SK-N-SH treated with all-trans-retinoic acid at 6 μM for 48 hours (cell line): Measurements from ENCODE around the gene FNDC3A.
"Not testable (repeated sequence)": the region's sequence is repeated elsewhere in the genome, so short reads cannot be mapped to it uniquely, and the experiment has no call there.

ENCODE experiments used
- ATAC-seq: fragments of 200-7000 bp; cut with Tn5 transposase; 3 replicates; pipeline ENCODE4 v1.9.1; 2020; ENCODE audit warnings: mild to moderate bottlenecking, moderate library complexity
- ARNTL ChIP-seq: fragments of 450-650 bp; formaldehyde crosslinking; IDR thresholded peaks from 2 replicates; pipeline ENCODE4 v1.5.0; 2020; ENCODE audit warnings: low read depth, mild to moderate bottlenecking, moderate library complexity, borderline replicate concordance
- BACH2 ChIP-seq: fragments of 250-450 bp; sonication (Bioruptor Pico); IDR thresholded peaks from 2 replicates; pipeline ENCODE4 v1.9.0; 2021; ENCODE audit warnings: mild to moderate bottlenecking, borderline replicate concordance
- CREB5 ChIP-seq: fragments of 250-450 bp; sonication (Bioruptor Pico); IDR thresholded peaks from 2 replicates; pipeline ENCODE4 v1.5.1; 2020; ENCODE audit warnings: low read depth, mild to moderate bottlenecking, moderate library complexity
- CSDC2 ChIP-seq: fragments of 250-450 bp; sonication (Bioruptor Pico); IDR thresholded peaks from 2 replicates; pipeline ENCODE4 v1.5.0; 2020; ENCODE audit warnings: mild to moderate bottlenecking, moderate library complexity
- GLIS3 ChIP-seq: fragments of 250-450 bp; sonication (Bioruptor Pico); IDR thresholded peaks from 2 replicates; pipeline ENCODE4 v1.5.0; 2020; ENCODE audit warnings: mild to moderate bottlenecking, moderate library complexity
- ISL1 ChIP-seq: fragments of 250-450 bp; sonication (Bioruptor Pico); IDR thresholded peaks from 2 replicates; pipeline ENCODE4 v2.1.2; 2022; ENCODE audit warnings: mild to moderate bottlenecking, moderate library complexity
- PATZ1 ChIP-seq: fragments of 250-450 bp; sonication (Bioruptor Pico); IDR thresholded peaks from 2 replicates; pipeline ENCODE4 v1.8.0; 2020; ENCODE audit warnings: mild to moderate bottlenecking, moderate library complexity, borderline replicate concordance
- POU6F1 ChIP-seq: fragments of 250-450 bp; sonication (Bioruptor Pico); IDR thresholded peaks from 2 replicates; pipeline ENCODE4 v1.8.0; 2021; ENCODE audit warnings: low read depth, mild to moderate bottlenecking, moderate library complexity, borderline replicate concordance
- PPARA ChIP-seq: fragments of 250-450 bp; sonication (Bioruptor Pico); IDR thresholded peaks from 2 replicates; pipeline ENCODE4 v1.5.0; 2020; ENCODE audit warnings: mild to moderate bottlenecking, borderline replicate concordance
- SNAI2 ChIP-seq: fragments of 250-450 bp; sonication (Bioruptor Pico); IDR thresholded peaks from 2 replicates; pipeline ENCODE4 v1.5.0; 2020; ENCODE audit warnings: mild to moderate bottlenecking, moderate library complexity
- TSHZ2 ChIP-seq: fragments of 250-450 bp; sonication (Bioruptor Pico); IDR thresholded peaks from 2 replicates; pipeline ENCODE4 v1.5.0; 2020; ENCODE audit warnings: mild to moderate bottlenecking, moderate library complexity
- ZC3H10 ChIP-seq: fragments of 250-450 bp; sonication (Bioruptor Pico); IDR thresholded peaks from 2 replicates; pipeline ENCODE4 v1.5.1; 2021; ENCODE audit warnings: mild to moderate bottlenecking, moderate library complexity
- ZFP3 ChIP-seq: fragments of 250-450 bp; sonication (Bioruptor Pico); IDR thresholded peaks from 2 replicates; pipeline ENCODE4 v1.5.0; 2020; ENCODE audit warnings: mild to moderate bottlenecking, moderate library complexity
- ZNF565 ChIP-seq: fragments of 450-650 bp; formaldehyde crosslinking; conservative IDR thresholded peaks from 2 replicates; pipeline ENCODE4 v1.5.0; 2020; ENCODE audit warnings: low read depth, mild to moderate bottlenecking, moderate library complexity
- ZNF70 ChIP-seq: fragments of 450-650 bp; formaldehyde crosslinking; IDR thresholded peaks from 2 replicates; pipeline ENCODE4 v1.5.0; 2020; ENCODE audit warnings: mild to moderate bottlenecking, moderate library complexity
- ZNF8 ChIP-seq: fragments of 450-650 bp; formaldehyde crosslinking; IDR thresholded peaks from 2 replicates; pipeline ENCODE4 v1.5.0; 2020; ENCODE audit warnings: mild to moderate bottlenecking, moderate library complexity

Gene FNDC3A

GRCh38 chr13:49055021-49055420 is 79.3 kb downstream of the FNDC3A start (continued):
- TF ChIP-seq ZNF565 (CRISPR knock-in tag) (no peak), PPARA (CRISPR knock-in tag) (no peak), ZNF8 (CRISPR knock-in tag) (no peak), CSDC2 (CRISPR knock-in tag) (no peak), ISL1 (CRISPR knock-in tag) (no peak), PATZ1 (CRISPR knock-in tag) (no peak), SNAI2 (no peak), ZFP3 (no peak)

GRCh38 chr13:49057176-49057575 is 81.5 kb downstream of the FNDC3A start:
- TF ChIP-seq POU6F1 (CRISPR knock-in tag) (no peak), ZFP3 (no peak), GLIS3 (CRISPR knock-in tag) (no peak), TSHZ2 (CRISPR knock-in tag) (no peak), ARNTL (CRISPR knock-in tag) (no peak), PATZ1 (CRISPR knock-in tag) (no peak), CSDC2 (CRISPR knock-in tag) (no peak), ZNF565 (CRISPR knock-in tag) (no peak)
- no peak for ATAC-seq

- TF ChIP-seq PATZ1 (CRISPR knock-in tag) (no peak), ZNF565 (CRISPR knock-in tag) (no peak), SNAI2 (no peak)
- ATAC-seq: no peak
These were observed 83.0 kb downstream of the FNDC3A start for GRCh38 chr13:49058761-49059160.

- no peak for ATAC-seq
- TF ChIP-seq ZNF8 (CRISPR knock-in tag): no peak
- no peak for TF ChIP-seq POU6F1 (CRISPR knock-in tag)
- TF ChIP-seq ZC3H10: no peak
- TF ChIP-seq TSHZ2 (CRISPR knock-in tag): no peak
- TF ChIP-seq BACH2 (CRISPR knock-in tag): no peak
- TF ChIP-seq ZNF565 (CRISPR knock-in tag): no peak
- TF ChIP-seq GLIS3 (CRISPR knock-in tag): no peak
- no peak for TF ChIP-seq CREB5 (CRISPR knock-in tag)
- no peak for TF ChIP-seq ZNF70
These were observed 85.1 kb downstream of the FNDC3A start for GRCh38 chr13:49060678-49061387.

GRCh38 chr13:49061388-49061752 is 85.7 kb downstream of the FNDC3A start:
- not testable (repeated sequence) for ATAC-seq
